HG02763 (cell line): ENCODE measurements around the gene KRT71.

ENCODE experiments used
- ATAC-seq: cut with Tn5 transposase; IDR thresholded peaks from one replicate; pipeline ENCODE4 v1.9.1; 2021; ENCODE audit warnings: mild to moderate bottlenecking, moderate library complexity; ENCODE audit not compliant: unreplicated experiment

KRT71 gene

DNA sequence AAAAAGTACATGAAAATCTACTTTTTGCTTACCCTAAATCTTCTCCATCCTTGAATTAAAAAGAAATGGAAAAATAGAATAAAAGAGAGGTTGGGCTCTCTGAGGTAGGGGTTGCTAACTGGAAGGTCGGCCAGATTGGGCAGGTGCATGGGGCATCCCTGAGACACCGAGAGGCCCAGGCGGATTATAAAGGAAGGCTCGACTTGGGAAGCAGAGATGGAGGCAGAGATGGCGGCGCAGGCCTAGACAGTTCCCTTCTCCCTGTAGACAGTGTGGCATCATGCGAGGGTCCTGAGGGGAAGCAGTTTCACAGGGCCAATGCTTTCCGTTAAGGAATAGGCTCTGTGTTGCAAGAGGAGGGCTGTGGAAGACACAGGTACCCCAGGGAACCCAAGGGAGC lies 24.4 kb upstream of the KRT71 start:
- ATAC-seq, result no peak

GRCh38 chr12:52575948-52576347 lies 23.0 kb upstream of the KRT71 start:
- ATAC-seq, result no peak

- no peak for ATAC-seq
These were observed 22.3 kb upstream of the KRT71 start for GRCh38 chr12:52575256-52575655.

GRCh38 chr12:52573743-52574142 lies 20.8 kb upstream of the KRT71 start, which contains the start of gene KRT74:
TSS of gene KRT74 (minus strand) at chr12:52573843. CDS start at chr12:52573777, 66 bp downstream.
- no peak for ATAC-seq

DNA sequence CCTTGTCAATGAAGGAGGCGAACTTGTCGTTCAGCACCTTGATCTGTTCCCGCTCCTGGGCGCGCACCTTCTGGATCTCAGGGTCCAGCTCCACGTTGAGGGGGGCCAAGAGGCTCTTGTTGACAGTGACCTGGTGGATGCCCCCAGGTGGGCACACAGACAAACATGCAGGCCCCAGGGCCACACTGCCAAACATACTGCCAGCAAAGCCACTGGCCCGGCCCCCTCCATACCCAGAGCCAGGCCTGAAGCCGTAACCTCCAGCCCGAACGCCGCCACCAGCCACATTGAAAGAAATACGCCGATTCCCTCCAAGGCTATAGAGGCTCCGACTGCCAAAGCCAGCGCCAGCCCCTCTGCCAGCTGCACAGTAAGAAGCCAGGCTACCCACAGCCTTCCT lies 20.4 kb upstream of the KRT71 start:
- ATAC-seq, result no peak

GRCh38 chr12:52570511-52570910 lies 17.6 kb upstream of the KRT71 start:
- no peak for ATAC-seq

DNA sequence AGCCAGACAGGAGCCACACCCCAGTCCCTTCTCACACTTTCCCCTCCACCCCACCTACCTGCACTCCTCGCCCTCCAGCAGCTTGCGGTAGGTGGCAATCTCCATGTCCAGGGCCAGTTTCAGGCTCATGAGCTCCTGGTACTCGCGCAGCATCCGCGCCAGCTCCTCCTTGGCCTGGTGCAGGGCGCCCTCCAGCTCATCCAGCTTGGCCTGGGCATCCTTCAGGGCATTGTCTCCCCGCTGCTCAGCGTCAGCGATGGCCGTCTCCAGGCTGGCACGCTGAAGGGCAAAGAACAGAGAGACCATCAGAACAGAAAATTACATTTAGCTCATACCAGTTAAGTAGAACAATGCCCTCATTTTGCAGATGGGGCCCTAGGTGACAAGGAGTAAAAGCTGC lies 15.2 kb upstream of the KRT71 start:
- ATAC-seq, result no peak

- no peak for ATAC-seq
These were observed 13.9 kb upstream of the KRT71 start for GRCh38 chr12:52566847-52567291.

- no peak for ATAC-seq
These were observed 11.6 kb upstream of the KRT71 start for GRCh38 chr12:52564582-52564981.

DNA sequence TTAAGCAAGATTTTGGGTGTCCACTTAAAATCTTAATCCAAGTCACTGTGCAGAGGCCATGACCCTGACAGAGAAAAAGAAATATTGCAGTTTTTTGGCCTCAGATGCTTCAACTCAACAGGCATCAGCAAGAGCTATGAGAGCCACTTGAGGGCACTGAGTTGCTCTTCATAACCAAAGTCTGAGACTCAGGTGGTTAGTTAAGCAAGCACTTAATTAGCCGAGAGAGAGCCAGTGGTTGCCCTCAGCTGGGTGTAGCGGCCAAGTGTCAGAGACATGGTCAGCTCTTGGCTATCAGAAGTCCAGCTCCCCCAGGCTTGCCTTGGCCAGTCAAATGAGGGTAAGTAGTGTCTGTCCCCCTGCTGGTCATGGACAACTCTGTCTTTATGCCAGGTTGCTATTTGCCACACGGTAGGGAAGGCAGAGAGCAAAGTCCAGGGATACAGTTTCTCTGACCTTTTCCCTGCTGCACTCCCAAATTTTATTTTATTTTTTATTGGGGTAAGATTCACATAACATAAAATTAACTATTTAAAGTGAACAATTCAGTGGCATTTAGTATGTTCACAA lies 9.0 kb upstream of the KRT71 start:
- ATAC-seq, result no peak

- ATAC-seq, result no peak
These were observed 7.0 kb upstream of the KRT71 start for GRCh38 chr12:52559979-52560378.

DNA sequence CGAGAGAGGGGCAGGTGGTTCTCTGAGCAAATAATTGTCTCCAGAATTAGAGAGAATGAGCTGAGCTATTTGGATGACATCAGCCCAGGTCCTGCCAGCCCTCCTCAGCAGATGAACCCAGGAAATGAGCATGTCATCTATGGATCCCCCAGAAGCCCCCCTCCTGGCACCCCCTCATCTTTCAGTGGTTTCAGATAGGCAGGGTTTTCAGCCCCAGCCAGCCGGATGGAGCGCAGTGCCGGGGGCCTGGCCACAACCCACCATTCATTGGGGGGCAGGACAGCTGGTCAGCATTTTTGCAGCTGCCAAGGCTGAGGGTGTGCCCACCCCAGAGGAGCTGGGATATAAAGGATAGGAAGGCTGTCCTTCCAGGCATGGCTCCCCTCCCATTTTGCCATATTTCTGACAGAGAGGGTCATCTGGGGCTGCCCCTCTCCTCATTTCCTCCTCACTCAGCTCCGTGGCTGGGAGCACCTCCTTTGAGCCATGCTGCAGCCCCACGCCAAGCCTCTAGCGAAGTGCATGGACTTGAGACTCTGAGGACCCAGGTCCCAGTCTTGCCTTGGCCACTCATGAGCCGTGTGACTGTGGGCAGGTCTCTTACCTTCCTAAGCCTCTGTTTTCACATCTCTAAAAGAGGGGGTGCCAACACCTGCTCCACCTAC lies 6.0 kb upstream of the KRT71 start:
- ATAC-seq, result no peak

DNA sequence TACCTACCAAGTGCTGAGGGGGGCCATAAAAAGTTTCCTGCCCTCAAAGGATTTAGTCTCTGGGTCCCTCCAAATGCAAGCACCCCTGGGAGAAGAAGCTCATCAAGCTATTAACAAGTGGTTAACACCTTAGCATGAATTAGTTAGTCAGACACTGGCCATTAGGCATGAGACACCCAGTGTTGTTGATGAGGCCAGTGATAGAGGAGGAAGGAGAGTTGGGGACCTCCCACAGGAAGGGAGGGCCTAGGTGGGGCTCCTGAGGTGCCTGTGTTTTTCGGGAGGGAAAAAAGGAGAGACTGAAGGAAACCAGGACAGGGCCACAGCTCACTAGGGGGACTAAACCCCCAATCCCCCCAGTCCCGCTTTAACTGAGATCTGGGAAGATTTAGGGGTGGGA lies 4.5 kb upstream of the KRT71 start:
- ATAC-seq, result no peak

DNA sequence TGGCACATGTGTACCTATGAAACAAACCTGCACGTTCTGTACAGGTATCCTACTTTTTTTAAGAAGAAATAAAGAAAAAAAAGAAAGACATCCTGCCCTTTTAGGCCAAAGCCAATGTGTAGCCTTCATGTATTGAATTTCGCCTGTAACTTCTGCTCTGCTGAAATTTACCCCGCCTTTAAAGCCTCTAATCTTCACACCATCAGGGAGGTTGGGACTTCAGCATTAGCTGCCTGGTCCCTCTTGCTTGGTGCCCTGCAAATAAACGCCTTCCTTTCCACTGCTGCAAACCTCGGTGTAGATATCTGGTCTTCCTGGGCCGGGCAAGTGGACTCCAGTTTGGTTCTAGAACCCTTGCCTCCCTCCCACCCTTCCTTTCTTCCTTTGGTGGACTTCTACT lies 2.6 kb upstream of the KRT71 start:
- no peak for ATAC-seq

GRCh38 chr12:52552055-52552454 lies 890 bp downstream of the KRT71 start:
- ATAC-seq, result no peak

DNA sequence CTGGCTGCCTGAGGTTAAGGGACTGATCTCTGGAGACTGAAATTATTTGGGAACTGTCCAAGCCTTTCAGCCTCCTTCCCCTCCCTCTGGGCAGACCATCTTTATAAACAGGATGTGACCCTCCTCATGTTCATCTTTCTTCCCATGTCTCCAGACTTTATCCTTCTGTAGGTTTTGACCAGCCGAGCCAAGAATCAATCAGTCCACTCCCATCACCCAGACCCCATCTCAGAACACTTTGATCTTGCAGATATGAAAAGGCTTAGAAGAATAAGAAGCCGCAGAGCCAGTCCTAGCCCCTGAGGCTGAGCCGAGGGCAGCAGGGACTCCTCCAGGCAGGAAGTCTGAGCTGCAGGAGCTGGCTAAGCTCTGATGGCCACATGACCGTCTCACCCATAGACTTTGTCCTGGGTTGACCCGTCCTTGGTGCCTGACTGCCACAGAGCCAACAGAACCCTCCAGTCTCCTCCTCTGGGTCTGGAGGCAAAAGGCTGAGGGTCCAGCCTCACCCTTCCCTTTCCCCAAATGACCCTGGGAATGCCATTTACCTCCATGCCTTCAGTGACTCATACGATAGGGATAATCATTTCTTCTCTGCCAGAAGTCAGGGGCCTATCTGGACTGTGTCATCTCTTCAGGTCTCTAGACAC lies 1.6 kb downstream of the KRT71 start:
- no peak for ATAC-seq

DNA sequence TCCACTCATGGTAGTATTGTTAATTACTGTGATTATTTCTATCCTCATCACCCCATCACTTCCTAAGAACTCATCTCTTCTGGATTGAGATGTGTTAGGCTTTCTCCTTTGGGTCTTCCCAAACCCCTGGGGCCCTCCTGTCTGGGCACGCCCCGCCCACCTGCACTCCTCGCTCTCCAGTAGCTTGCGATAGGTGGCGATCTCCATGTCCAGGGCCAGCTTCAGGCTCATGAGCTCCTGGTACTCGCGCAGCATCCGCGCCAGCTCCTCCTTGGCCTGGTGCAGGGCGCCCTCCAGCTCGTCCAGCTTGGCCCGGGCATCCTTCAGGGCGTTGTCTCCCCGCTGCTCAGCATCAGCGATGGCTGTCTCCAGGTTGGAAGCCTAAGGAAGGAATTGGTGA lies 6.8 kb downstream of the KRT71 start:
- no peak for ATAC-seq

- ATAC-seq, result no peak
These were observed 8.7 kb downstream of the KRT71 start for GRCh38 chr12:52543985-52544883.

DNA sequence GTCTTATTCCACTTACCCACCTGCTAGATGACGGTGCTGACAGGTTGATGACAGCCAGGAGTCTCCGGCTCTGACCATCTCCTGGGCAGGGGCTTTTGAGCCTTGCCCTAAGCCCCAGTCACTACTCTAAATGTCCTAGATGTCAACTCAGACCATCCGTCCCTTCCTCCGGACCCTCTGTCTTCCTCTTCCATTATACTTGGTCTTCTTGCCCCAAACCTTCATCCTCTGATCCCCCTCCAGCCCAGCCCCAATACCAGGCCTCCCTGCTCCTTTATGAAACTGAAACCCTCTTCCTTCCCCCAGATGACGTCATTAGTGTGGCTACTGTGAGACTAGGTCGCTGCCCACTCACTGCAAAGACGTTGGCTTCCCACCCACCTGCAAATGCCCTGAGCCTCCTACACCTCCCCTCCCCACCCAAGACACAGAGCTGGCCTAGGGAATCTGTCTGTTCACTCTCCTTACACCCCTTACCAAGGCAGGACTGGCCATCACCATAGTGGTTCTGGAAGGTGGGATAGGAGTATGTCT lies 10.1 kb downstream of the KRT71 start:
- no peak for ATAC-seq

- no peak for ATAC-seq
These were observed 10.8 kb downstream of the KRT71 start for GRCh38 chr12:52542157-52542556.

GRCh38 chr12:52541709-52542108 lies 11.2 kb downstream of the KRT71 start:
- ATAC-seq, result no peak
